ENCODE data around the gene PKN2. TPM values are rescaled to one million over a fixed set of nuclear protein-coding genes. Genes with fewer than 3 reads are reported as not detected.

Gene PKN2
- total and polyA plus RNA-seq, 8 donors: 5.0 to 118 (median 24.1) TPM

GRCh38 chr1:88727205-88727604 lies 43.1 kb downstream of the PKN2 start:
- H3K27me3 ChIP-seq: no peaks in the 10 kb centered on the region
- H3K9me3 ChIP-seq: no peaks in the 10 kb centered on the region
- H3K4me1 ChIP-seq: peaks cover 9 to 46% (median 28%) of the 10 kb centered on the region in 4 donors
- WGBS, 5 donors: 83 to 100% (median 88%) methylated on average over 1 of the region's 1 CpG
- H3K4me3 ChIP-seq: no peak overlapping the region
- DNase-seq: no peak
- intact Hi-C loops (cut with DNase I; ENCODE audit: low total_unique reads): no loop called here
- peaks cover 0 to 8% (median 3%) of the 10 kb centered on the region in 4 donors for H3K36me3 ChIP-seq
- no peak overlapping the region for H3K27ac ChIP-seq
- no peak for TF ChIP-seq POLR2A (IDR thresholded peaks at IDR 0.05)

DNA sequence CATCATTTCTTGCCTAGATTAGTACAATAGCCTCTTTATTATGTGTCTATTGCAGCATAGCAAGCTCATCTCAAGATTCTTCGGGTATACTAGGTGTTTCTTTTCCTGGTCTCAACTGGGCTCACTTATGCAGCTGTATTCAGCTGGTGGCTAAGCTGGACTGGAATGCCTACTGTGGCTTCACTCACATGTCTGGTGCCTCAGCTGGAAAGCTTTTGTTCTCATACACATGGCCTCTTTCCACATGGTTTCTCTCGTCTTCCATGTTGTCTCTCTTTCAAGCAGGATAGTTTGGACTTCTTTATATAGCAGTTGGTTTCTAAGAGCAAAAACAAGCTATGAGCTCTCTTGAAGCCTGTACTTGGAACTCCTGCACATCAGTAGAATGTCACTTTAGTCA lies 45.2 kb downstream of the PKN2 start:
- 91 to 98% (median 95%) methylated on average over 2 of the region's 2 CpGs for WGBS, 5 donors
- Histone ChIP-seq H3K9me3 (no peaks in the 10 kb centered on the region), H3K4me3 (no peak overlapping the region), H3K4me1 (peaks cover 9 to 50% (median 29%) of the 10 kb centered on the region in 4 donors), H3K36me3 (peaks cover 0 to 8% (median 3%) of the 10 kb centered on the region in 4 donors), H3K27ac (no peak overlapping the region), H3K27me3 (no peaks in the 10 kb centered on the region)
- no peak for DNase-seq
- TF ChIP-seq, protein P1, sequence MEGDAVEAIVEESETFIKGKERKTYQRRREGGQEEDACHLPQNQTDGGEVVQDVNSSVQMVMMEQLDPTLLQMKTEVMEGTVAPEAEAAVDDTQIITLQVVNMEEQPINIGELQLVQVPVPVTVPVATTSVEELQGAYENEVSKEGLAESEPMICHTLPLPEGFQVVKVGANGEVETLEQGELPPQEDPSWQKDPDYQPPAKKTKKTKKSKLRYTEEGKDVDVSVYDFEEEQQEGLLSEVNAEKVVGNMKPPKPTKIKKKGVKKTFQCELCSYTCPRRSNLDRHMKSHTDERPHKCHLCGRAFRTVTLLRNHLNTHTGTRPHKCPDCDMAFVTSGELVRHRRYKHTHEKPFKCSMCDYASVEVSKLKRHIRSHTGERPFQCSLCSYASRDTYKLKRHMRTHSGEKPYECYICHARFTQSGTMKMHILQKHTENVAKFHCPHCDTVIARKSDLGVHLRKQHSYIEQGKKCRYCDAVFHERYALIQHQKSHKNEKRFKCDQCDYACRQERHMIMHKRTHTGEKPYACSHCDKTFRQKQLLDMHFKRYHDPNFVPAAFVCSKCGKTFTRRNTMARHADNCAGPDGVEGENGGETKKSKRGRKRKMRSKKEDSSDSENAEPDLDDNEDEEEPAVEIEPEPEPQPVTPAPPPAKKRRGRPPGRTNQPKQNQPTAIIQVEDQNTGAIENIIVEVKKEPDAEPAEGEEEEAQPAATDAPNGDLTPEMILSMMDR (IDR thresholded peaks at IDR 0.05): no peak
- TF ChIP-seq POLR2A (IDR thresholded peaks at IDR 0.05) (no peak), EP300 (IDR thresholded peaks at IDR 0.05) (no peak), POLR2AphosphoS5 (IDR thresholded peaks at IDR 0.05) (no peak)
- intact Hi-C loops (cut with DNase I; ENCODE audit: low total_unique reads): no loop called here

DNA sequence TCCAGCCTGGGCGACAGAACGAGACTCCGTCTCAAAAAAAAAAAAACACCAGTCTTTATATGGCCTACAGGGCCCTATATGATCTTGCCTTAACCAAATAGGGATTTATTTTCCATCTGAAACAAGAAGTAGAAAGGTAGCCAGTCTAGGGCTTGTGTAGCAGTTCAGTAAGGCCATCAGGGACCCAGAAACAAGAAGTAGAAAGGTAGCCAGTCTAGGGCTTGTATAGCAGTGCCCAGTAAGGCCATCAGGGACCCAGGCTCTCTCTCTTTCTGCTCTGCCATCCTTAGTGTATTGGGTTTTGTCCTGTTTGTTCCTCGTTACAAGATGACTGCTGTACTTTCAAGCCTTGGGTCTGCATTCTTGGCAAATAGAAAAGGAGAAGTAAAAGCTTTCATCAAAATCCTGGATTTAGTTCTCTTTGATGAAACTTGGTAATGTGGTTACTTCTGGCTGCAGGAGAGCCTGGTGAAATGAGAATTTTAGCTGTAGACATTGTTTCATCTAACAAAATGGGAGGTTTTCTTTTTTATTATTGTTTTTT lies 46.1 kb downstream of the PKN2 start:
- Histone ChIP-seq H3K4me1 (peaks cover 9 to 50% (median 26%) of the 10 kb centered on the region in 4 donors), H3K27ac (peak overlapping the region in 2 of 5 donors; percentile 15 to 73), H3K4me3 (no peak overlapping the region), H3K27me3 (no peaks in the 10 kb centered on the region), H3K9me3 (peaks cover 0 to 6% (median 3%) of the 10 kb centered on the region in 4 donors), H3K36me3 (peaks cover 0 to 8% (median 5%) of the 10 kb centered on the region in 4 donors)
- no peak for DNase-seq
- no peak for TF ChIP-seq POLR2AphosphoS5 (IDR thresholded peaks at IDR 0.05)
- TF ChIP-seq, protein P1 (IDR thresholded peaks at IDR 0.05): no peak
- no peak for TF ChIP-seq POLR2A (IDR thresholded peaks at IDR 0.05)
- TF ChIP-seq EP300 (IDR thresholded peaks at IDR 0.05): no peak
- WGBS, 5 donors: 79 to 96% (median 95%) methylated on average over 4 of the region's 4 CpGs
- intact Hi-C loops (cut with DNase I; ENCODE audit: low total_unique reads): no loop called here

DNA sequence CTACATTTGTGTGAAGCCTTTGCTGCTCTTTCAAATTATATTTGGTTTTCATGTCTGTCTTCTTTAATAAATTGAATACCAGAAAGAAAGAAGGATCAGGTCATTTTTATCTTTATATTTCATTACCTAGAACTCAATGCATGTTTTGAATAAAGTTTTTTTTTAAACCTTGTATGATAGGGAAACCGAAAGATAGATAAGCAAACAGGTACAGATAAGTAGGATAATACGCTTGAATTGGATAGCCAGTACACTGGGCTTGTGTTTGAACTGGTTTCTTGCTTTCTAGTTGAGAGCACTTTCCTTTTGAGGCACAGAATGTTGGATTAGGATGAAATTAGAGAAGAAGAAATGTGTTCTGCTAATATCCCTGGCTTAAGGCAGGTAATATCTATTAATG lies 46.9 kb downstream of the PKN2 start:
- Histone ChIP-seq H3K27ac (peak overlapping the region in 4 of 5 donors; percentile 18 to 73 (median 50)), H3K4me3 (no peak overlapping the region), H3K27me3 (no peaks in the 10 kb centered on the region), H3K36me3 (peaks cover 0 to 8% (median 5%) of the 10 kb centered on the region in 4 donors), H3K9me3 (peaks cover 0 to 13% (median 10%) of the 10 kb centered on the region in 4 donors), H3K4me1 (peaks cover 9 to 50% (median 24%) of the 10 kb centered on the region in 4 donors)
- 37 to 47% (median 46%) methylated on average over 2 of the region's 2 CpGs for WGBS, 5 donors
- DNase-seq: no peak
- intact Hi-C loops (cut with DNase I; ENCODE audit: low total_unique reads): no loop called here
- no peak for TF ChIP-seq POLR2AphosphoS5 (IDR thresholded peaks at IDR 0.05)
- no peak for TF ChIP-seq EP300 (IDR thresholded peaks at IDR 0.05)
- TF ChIP-seq, protein P1 (IDR thresholded peaks at IDR 0.05): no peak
- TF ChIP-seq POLR2A (IDR thresholded peaks at IDR 0.05): no peak
